Measurements from ENCODE around the gene SECISBP2L. TPM values are rescaled to one million over a fixed set of nuclear protein-coding genes. Genes with fewer than 3 reads are reported as not detected.

The SECISBP2L gene
- total RNA-seq, 1 experiment from 2014 or later: 24.7 TPM

DNA sequence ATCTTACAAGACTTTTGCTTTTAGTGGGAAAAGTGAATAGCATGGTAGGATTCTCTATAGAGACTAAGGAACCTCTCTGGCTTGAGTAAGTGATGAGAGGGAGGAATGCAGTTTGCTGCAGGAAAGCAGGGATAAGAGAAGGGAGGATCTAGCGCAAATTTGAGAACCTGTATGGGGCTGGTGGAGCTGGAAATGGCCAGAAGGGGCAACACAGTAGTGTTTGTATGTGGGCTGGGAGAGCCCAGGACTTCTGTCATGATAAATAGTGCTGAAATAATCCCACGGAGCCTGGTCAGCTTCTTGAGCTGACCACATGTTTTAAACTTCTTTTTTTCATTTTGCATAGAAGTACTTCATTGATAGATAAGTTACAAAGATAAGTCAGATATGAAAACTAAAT is 71.4 kb downstream of the SECISBP2L start:
- Mint-ChIP-seq H3K27me3 (ENCODE audit: low read depth) (peaks cover 7% of the 10 kb centered on the region), H3K27ac (peak overlapping the region; percentile 5 to 39 (median 7); a peak in 3 of 7 replicates)

More for the DNA sequence above, 71.4 kb downstream of the SECISBP2L start:
- Histone ChIP-seq H3T11ph (ENCODE audit: low read length) (no peak overlapping the region), H2BK20ac (ENCODE audit: low read depth, low read length, poor library complexity, severe bottlenecking) (no peak overlapping the region), H4K5ac (ENCODE audit: insufficient read length, low read depth, low read length) (no peak overlapping the region), H3K23me2 (ENCODE audit: insufficient read length, low read depth, low read length, poor library complexity, severe bottlenecking) (no peaks in the 10 kb centered on the region), H3K23ac (ENCODE audit: insufficient read length, low read depth, low read length) (no peak overlapping the region), H3K4me1 (ENCODE audit: insufficient read depth, low read length) (no peaks in the 10 kb centered on the region), H2AK5ac (ENCODE audit: insufficient read length, low read length) (no peak overlapping the region), H3K4me2 (ENCODE audit: insufficient read depth, insufficient read length, low read length) (no peak overlapping the region), H3K27ac (ENCODE audit: insufficient read length, low read depth, low read length) (no peak overlapping the region), H4K8ac (replicated peaks; ENCODE audit: insufficient read length, low read depth, low read length) (no peak overlapping the region), H3K79me1 (ENCODE audit: insufficient read depth, low read depth, low read length, poor library complexity, severe bottlenecking) (no peaks in the 10 kb centered on the region), H3K9ac (ENCODE audit: extremely low read depth, insufficient read length, low read length) (no peak overlapping the region), H2BK15ac (ENCODE audit: low read depth, low read length) (no peak overlapping the region), H2BK12ac (ENCODE audit: insufficient read length, low read depth, low read length) (no peak overlapping the region), H3K4ac (ENCODE audit: low read depth, low read length) (no peak overlapping the region), H4K20me1 (ENCODE audit: control insufficient read depth, insufficient read depth, insufficient read length) (no peaks in the 10 kb centered on the region), H3K56ac (ENCODE audit: insufficient read length, low read depth, low read length) (no peak overlapping the region), H3K79me2 (ENCODE audit: insufficient read depth, low read length) (no peaks in the 10 kb centered on the region), H3K27me3 (ENCODE audit: insufficient read depth, low read length) (no peaks in the 10 kb centered on the region), H4K91ac (ENCODE audit: insufficient read length, low read depth, low read length) (no peak overlapping the region), H2BK5ac (ENCODE audit: insufficient read length, low read length) (no peak overlapping the region), H2AFZ (ENCODE audit: low read length) (no peak overlapping the region), H3K14ac (ENCODE audit: insufficient read depth, low read length) (no peak overlapping the region), H2BK120ac (ENCODE audit: low read depth, low read length, poor library complexity, severe bottlenecking) (no peak overlapping the region), H3K9me3 (ENCODE audit: control insufficient read depth, low read depth, low read length) (no peaks in the 10 kb centered on the region), H3K18ac (ENCODE audit: insufficient read length, low read depth, low read length) (no peak overlapping the region)
- Mint-ChIP-seq H3K9me3 (no peaks in the 10 kb centered on the region), H3K4me3 (peak overlapping the region; percentile 47 to 50; a peak in 4 of 5 replicates), H3K36me3 (ENCODE audit: insufficient read depth in 1 of 3, low read depth in 3 of 3) (no peaks in the 10 kb centered on the region), H3K4me1 (peaks cover 20 to 21% of the 10 kb centered on the region in 2 experiments)
- TF ChIP-seq CTCF (conservative IDR thresholded peaks at IDR 0.05): no peak; the same call in 2 of the 3 replicates
- DNase-seq: peak; percentile 53
- no CpG with 5 or more reads among the region's 2 CpGs for WGBS (ENCODE audit: extremely low coverage, insufficient read length, low lambda C conversion rate)

Measured in H9 (cell line).